WTC11 (cell line): ENCODE data around the gene PGAP3. TPM values are rescaled to one million over a fixed set of nuclear protein-coding genes. Genes with fewer than 3 reads are reported as not detected.

Source experiments
- ATF1 ChIP-seq: sonication (generic); formaldehyde crosslinking; IDR thresholded peaks from 2 replicates; pipeline ENCODE4 v1.8.1; 2023; ENCODE audit warnings: mild to moderate bottlenecking, moderate library complexity, missing genetic modification reagents
- EMX1 ChIP-seq: fragments of 250-450 bp; sonication (Bioruptor Pico); IDR thresholded peaks from 2 replicates; pipeline ENCODE4 v1.8.0; 2021; ENCODE audit warnings: mild to moderate bottlenecking
- ETV6 ChIP-seq: sonication (generic); formaldehyde crosslinking; IDR thresholded peaks from 2 replicates; pipeline ENCODE4 v1.8.1; 2022; ENCODE audit warnings: mild to moderate bottlenecking, missing genetic modification reagents
- FOXK1 ChIP-seq: sonication (generic); formaldehyde crosslinking; IDR thresholded peaks from 2 replicates; pipeline ENCODE4 v1.8.0; 2022; ENCODE audit warnings: mild to moderate bottlenecking, moderate library complexity, missing genetic modification reagents
- GABPB1 ChIP-seq: sonication (generic); formaldehyde crosslinking; IDR thresholded peaks from 2 replicates; pipeline ENCODE4 v1.8.1; 2023; ENCODE audit warnings: mild to moderate bottlenecking, missing genetic modification reagents
- MYBL2 ChIP-seq: sonication (generic); formaldehyde crosslinking; IDR thresholded peaks from 2 replicates; pipeline ENCODE4 v1.8.1; 2023; ENCODE audit warnings: mild to moderate bottlenecking, moderate library complexity, missing genetic modification reagents
- SMAD3 ChIP-seq: sonication (generic); formaldehyde crosslinking; IDR thresholded peaks from 2 replicates; pipeline ENCODE4 v1.8.0; 2022; ENCODE audit warnings: missing genetic modification reagents, mild to moderate bottlenecking, borderline replicate concordance
- SMAD4 ChIP-seq: sonication (generic); formaldehyde crosslinking; IDR thresholded peaks from 2 replicates; pipeline ENCODE4 v1.8.0; 2022; ENCODE audit warnings: mild to moderate bottlenecking, missing genetic modification reagents
- TP53 ChIP-seq: sonication (generic); formaldehyde crosslinking; IDR thresholded peaks from 2 replicates; pipeline ENCODE4 v1.8.1; 2023; ENCODE audit warnings: mild to moderate bottlenecking, missing genetic modification reagents
- ZNF121 ChIP-seq: sonication (generic); formaldehyde crosslinking; IDR thresholded peaks from 2 replicates; pipeline ENCODE4 v1.8.0; 2023; ENCODE audit warnings: missing genetic modification reagents
- ZNF219 ChIP-seq: sonication (generic); formaldehyde crosslinking; IDR thresholded peaks from 2 replicates; pipeline ENCODE4 v1.8.0; 2023; ENCODE audit warnings: missing genetic modification reagents, mild to moderate bottlenecking, borderline replicate concordance
- ZNF263 ChIP-seq: sonication (generic); formaldehyde crosslinking; IDR thresholded peaks from 2 replicates; pipeline ENCODE4 v1.8.1; 2022; ENCODE audit warnings: low read depth, mild to moderate bottlenecking, moderate library complexity, missing genetic modification reagents
- ZNF423 ChIP-seq: fragments of 250-450 bp; sonication (Bioruptor Pico); IDR thresholded peaks from 2 replicates; pipeline ENCODE4 v2.1.2; 2022; ENCODE audit warnings: mild to moderate bottlenecking, moderate library complexity
- total RNA-seq: library from RNA; stranded (reverse); gene quantifications from 3 replicates; pipeline ENCODE4 v1.2.3, GENCODE V29; 2021
- TF ChIP-seq, protein P1 (sequence below): sonication (generic); formaldehyde crosslinking; IDR thresholded peaks from 2 replicates; pipeline ENCODE4 v1.8.1; 2022; ENCODE audit warnings: missing genetic modification reagents, borderline replicate concordance
- TF ChIP-seq, protein P2 (sequence below): sonication (generic); formaldehyde crosslinking; IDR thresholded peaks from 2 replicates; pipeline ENCODE4 v1.8.0; 2023; ENCODE audit warnings: mild to moderate bottlenecking, missing genetic modification reagents
- TF ChIP-seq, protein P3 (sequence below): sonication (generic); formaldehyde crosslinking; IDR thresholded peaks from 2 replicates; pipeline ENCODE4 v1.8.0; 2023; ENCODE audit warnings: missing genetic modification reagents
- TF ChIP-seq, protein P4 (sequence below): sonication (generic); formaldehyde crosslinking; IDR thresholded peaks from 2 replicates; pipeline ENCODE4 v1.8.0; 2022; ENCODE audit warnings: mild to moderate bottlenecking, missing genetic modification reagents
- TF ChIP-seq, protein P5 (sequence below): sonication (generic); formaldehyde crosslinking; IDR thresholded peaks from 2 replicates; pipeline ENCODE4 v1.8.0; 2023; ENCODE audit warnings: missing genetic modification reagents, mild to moderate bottlenecking, borderline replicate concordance
- TF ChIP-seq, protein P6 (sequence below): sonication (generic); formaldehyde crosslinking; IDR thresholded peaks from 2 replicates; pipeline ENCODE4 v1.8.0; 2022; ENCODE audit warnings: mild to moderate bottlenecking, missing genetic modification reagents
- TF ChIP-seq, protein P7 (sequence below): sonication (generic); formaldehyde crosslinking; IDR thresholded peaks from 2 replicates; pipeline ENCODE4 v1.8.1; 2022; ENCODE audit warnings: low read depth, missing genetic modification reagents, borderline replicate concordance
- TF ChIP-seq, protein P8 (sequence below): sonication (generic); formaldehyde crosslinking; IDR thresholded peaks from 2 replicates; pipeline ENCODE4 v1.8.0; 2022; ENCODE audit warnings: mild to moderate bottlenecking, missing genetic modification reagents
- TF ChIP-seq, protein P9 (sequence below): sonication (generic); formaldehyde crosslinking; IDR thresholded peaks from 2 replicates; pipeline ENCODE4 v1.8.1; 2022; ENCODE audit warnings: mild to moderate bottlenecking, moderate library complexity, missing genetic modification reagents

The PGAP3 gene
- total RNA-seq, 1 experiment from 2014 or later, result 24.9 TPM

DNA sequence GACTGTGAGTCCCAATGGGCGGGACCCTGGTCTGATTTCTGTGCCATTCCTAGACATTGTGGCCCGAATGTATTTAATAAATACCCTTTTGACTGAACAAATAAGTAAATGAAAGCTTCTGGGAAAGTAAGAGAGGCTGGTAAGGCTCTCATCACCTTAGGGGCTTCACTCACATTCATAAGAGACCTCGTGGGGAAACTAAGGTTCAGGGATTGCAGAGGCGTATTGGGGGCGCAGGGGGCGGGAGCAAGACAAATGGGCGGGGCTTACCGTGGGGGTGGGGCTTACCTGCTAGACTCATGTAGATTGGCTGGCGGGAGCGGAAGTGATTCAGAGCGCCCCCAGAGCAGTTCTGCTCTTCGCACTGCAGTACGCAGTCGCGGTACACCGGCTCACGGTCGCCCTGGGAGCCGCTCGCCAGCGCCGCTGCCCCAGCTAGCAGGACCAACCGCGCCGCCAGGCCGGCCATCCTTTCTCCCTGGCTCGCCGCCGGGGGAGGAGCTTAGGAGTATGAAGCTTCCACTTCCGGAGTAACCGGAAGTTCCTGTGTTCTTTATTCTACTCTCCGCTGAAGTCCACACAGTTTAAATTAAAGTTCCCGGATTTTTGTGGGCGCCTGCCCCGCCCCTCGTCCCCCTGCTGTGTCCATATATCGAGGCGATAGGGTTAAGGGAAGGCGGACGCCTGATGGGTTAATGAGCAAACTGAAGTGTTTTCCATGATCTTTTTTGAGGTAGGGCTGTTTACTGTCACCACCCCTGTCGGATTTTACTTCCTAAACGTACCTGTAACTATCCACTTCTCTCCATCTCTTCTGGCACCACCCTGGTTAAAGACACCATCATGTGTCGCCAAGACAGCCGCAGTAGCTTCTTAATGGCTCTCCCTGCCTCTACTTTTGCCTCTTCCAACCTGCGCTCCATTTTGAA lies at the start of gene PGAP3 (continued):
- TF ChIP-seq ZNF263, result no peak
- TF ChIP-seq ETV6, result no peak
- no peak for TF ChIP-seq SMAD4
- TF ChIP-seq, protein P1, sequence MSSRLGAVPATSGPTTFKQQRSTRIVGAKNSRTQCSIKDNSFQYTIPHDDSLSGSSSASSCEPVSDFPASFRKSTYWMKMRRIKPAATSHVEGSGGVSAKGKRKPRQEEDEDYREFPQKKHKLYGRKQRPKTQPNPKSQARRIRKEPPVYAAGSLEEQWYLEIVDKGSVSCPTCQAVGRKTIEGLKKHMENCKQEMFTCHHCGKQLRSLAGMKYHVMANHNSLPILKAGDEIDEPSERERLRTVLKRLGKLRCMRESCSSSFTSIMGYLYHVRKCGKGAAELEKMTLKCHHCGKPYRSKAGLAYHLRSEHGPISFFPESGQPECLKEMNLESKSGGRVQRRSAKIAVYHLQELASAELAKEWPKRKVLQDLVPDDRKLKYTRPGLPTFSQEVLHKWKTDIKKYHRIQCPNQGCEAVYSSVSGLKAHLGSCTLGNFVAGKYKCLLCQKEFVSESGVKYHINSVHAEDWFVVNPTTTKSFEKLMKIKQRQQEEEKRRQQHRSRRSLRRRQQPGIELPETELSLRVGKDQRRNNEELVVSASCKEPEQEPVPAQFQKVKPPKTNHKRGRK, result no peak
- TF ChIP-seq FOXK1 (CRISPR knock-in tag), result no peak
- TF ChIP-seq, protein P2, sequence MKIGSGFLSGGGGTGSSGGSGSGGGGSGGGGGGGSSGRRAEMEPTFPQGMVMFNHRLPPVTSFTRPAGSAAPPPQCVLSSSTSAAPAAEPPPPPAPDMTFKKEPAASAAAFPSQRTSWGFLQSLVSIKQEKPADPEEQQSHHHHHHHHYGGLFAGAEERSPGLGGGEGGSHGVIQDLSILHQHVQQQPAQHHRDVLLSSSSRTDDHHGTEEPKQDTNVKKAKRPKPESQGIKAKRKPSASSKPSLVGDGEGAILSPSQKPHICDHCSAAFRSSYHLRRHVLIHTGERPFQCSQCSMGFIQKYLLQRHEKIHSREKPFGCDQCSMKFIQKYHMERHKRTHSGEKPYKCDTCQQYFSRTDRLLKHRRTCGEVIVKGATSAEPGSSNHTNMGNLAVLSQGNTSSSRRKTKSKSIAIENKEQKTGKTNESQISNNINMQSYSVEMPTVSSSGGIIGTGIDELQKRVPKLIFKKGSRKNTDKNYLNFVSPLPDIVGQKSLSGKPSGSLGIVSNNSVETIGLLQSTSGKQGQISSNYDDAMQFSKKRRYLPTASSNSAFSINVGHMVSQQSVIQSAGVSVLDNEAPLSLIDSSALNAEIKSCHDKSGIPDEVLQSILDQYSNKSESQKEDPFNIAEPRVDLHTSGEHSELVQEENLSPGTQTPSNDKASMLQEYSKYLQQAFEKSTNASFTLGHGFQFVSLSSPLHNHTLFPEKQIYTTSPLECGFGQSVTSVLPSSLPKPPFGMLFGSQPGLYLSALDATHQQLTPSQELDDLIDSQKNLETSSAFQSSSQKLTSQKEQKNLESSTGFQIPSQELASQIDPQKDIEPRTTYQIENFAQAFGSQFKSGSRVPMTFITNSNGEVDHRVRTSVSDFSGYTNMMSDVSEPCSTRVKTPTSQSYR (CRISPR knock-in tag), result no peak
- TF ChIP-seq ZNF121 (CRISPR knock-in tag), result no peak
- TF ChIP-seq, protein P3, sequence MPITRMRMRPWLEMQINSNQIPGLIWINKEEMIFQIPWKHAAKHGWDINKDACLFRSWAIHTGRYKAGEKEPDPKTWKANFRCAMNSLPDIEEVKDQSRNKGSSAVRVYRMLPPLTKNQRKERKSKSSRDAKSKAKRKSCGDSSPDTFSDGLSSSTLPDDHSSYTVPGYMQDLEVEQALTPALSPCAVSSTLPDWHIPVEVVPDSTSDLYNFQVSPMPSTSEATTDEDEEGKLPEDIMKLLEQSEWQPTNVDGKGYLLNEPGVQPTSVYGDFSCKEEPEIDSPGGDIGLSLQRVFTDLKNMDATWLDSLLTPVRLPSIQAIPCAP, result no peak
- TF ChIP-seq, protein P4, sequence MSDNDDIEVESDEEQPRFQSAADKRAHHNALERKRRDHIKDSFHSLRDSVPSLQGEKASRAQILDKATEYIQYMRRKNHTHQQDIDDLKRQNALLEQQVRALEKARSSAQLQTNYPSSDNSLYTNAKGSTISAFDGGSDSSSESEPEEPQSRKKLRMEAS (CRISPR knock-in tag), result peak; percentile 48; the same call in 1 of the 2 replicates
- 0 out of 2 replicates have a peak, but pooled peaks have one; percentile 57 for TF ChIP-seq MYBL2 (CRISPR knock-in tag)
- no peak for TF ChIP-seq ZNF219 (CRISPR knock-in tag)
- peak; percentile 62; the same call in 1 of the 2 replicates for TF ChIP-seq GABPB1
- TF ChIP-seq, protein P5, sequence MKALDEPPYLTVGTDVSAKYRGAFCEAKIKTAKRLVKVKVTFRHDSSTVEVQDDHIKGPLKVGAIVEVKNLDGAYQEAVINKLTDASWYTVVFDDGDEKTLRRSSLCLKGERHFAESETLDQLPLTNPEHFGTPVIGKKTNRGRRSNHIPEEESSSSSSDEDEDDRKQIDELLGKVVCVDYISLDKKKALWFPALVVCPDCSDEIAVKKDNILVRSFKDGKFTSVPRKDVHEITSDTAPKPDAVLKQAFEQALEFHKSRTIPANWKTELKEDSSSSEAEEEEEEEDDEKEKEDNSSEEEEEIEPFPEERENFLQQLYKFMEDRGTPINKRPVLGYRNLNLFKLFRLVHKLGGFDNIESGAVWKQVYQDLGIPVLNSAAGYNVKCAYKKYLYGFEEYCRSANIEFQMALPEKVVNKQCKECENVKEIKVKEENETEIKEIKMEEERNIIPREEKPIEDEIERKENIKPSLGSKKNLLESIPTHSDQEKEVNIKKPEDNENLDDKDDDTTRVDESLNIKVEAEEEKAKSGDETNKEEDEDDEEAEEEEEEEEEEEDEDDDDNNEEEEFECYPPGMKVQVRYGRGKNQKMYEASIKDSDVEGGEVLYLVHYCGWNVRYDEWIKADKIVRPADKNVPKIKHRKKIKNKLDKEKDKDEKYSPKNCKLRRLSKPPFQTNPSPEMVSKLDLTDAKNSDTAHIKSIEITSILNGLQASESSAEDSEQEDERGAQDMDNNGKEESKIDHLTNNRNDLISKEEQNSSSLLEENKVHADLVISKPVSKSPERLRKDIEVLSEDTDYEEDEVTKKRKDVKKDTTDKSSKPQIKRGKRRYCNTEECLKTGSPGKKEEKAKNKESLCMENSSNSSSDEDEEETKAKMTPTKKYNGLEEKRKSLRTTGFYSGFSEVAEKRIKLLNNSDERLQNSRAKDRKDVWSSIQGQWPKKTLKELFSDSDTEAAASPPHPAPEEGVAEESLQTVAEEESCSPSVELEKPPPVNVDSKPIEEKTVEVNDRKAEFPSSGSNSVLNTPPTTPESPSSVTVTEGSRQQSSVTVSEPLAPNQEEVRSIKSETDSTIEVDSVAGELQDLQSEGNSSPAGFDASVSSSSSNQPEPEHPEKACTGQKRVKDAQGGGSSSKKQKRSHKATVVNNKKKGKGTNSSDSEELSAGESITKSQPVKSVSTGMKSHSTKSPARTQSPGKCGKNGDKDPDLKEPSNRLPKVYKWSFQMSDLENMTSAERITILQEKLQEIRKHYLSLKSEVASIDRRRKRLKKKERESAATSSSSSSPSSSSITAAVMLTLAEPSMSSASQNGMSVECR (CRISPR knock-in tag), result peak; percentile 30; the same call in 1 of the 2 replicates
- 0 out of 2 replicates have a peak, but pooled peaks have one; percentile 40 for TF ChIP-seq SMAD3 (CRISPR knock-in tag)
- no peak for TF ChIP-seq ATF1
- TF ChIP-seq, protein P6, sequence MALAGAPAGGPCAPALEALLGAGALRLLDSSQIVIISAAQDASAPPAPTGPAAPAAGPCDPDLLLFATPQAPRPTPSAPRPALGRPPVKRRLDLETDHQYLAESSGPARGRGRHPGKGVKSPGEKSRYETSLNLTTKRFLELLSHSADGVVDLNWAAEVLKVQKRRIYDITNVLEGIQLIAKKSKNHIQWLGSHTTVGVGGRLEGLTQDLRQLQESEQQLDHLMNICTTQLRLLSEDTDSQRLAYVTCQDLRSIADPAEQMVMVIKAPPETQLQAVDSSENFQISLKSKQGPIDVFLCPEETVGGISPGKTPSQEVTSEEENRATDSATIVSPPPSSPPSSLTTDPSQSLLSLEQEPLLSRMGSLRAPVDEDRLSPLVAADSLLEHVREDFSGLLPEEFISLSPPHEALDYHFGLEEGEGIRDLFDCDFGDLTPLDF (CRISPR knock-in tag), result no peak
- TF ChIP-seq TP53, result no peak
- TF ChIP-seq EMX1, result no peak
- TF ChIP-seq ZNF423 (CRISPR knock-in tag), result no peak
- TF ChIP-seq, protein P7, sequence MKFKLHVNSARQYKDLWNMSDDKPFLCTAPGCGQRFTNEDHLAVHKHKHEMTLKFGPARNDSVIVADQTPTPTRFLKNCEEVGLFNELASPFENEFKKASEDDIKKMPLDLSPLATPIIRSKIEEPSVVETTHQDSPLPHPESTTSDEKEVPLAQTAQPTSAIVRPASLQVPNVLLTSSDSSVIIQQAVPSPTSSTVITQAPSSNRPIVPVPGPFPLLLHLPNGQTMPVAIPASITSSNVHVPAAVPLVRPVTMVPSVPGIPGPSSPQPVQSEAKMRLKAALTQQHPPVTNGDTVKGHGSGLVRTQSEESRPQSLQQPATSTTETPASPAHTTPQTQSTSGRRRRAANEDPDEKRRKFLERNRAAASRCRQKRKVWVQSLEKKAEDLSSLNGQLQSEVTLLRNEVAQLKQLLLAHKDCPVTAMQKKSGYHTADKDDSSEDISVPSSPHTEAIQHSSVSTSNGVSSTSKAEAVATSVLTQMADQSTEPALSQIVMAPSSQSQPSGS (CRISPR knock-in tag), result no peak
- TF ChIP-seq, protein P8, sequence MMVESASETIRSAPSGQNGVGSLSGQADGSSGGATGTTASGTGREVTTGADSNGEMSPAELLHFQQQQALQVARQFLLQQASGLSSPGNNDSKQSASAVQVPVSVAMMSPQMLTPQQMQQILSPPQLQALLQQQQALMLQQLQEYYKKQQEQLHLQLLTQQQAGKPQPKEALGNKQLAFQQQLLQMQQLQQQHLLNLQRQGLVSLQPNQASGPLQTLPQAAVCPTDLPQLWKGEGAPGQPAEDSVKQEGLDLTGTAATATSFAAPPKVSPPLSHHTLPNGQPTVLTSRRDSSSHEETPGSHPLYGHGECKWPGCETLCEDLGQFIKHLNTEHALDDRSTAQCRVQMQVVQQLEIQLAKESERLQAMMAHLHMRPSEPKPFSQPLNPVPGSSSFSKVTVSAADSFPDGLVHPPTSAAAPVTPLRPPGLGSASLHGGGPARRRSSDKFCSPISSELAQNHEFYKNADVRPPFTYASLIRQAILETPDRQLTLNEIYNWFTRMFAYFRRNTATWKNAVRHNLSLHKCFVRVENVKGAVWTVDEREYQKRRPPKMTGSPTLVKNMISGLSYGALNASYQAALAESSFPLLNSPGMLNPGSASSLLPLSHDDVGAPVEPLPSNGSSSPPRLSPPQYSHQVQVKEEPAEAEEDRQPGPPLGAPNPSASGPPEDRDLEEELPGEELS, result no peak
- TF ChIP-seq, protein P9, sequence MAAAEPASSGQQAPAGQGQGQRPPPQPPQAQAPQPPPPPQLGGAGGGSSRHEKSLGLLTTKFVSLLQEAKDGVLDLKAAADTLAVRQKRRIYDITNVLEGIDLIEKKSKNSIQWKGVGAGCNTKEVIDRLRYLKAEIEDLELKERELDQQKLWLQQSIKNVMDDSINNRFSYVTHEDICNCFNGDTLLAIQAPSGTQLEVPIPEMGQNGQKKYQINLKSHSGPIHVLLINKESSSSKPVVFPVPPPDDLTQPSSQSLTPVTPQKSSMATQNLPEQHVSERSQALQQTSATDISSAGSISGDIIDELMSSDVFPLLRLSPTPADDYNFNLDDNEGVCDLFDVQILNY (CRISPR knock-in tag), result no peak; the same call in 1 of the 2 replicates
